Mucosa of stomach (tissue), 1 donor: ENCODE measurements around the gene NLRP8.
"Not testable (repeated sequence)": the region's sequence is repeated elsewhere in the genome, so short reads cannot be mapped to it uniquely, and the experiment has no call there.

Experiments
- H3K27me3 ChIP-seq: one replicate; pipeline ENCODE4 v1.7.0; 2013; ENCODE audit warnings: mild to moderate bottlenecking, low read length; ENCODE audit not compliant: control insufficient read depth, insufficient read depth
- H3K36me3 ChIP-seq: one replicate; pipeline ENCODE4 v1.7.0; 2013; ENCODE audit warnings: low read length; ENCODE audit not compliant: control insufficient read depth, insufficient read depth
- H3K4me1 ChIP-seq: one replicate; pipeline ENCODE4 v1.7.0; 2013; ENCODE audit warnings: mild to moderate bottlenecking, low read length; ENCODE audit not compliant: control insufficient read depth, insufficient read depth
- H3K4me3 ChIP-seq: one replicate; pipeline ENCODE4 v1.7.0; 2013; ENCODE audit warnings: low read length
- H3K9ac ChIP-seq: one replicate; pipeline ENCODE4 v1.7.0; 2013; ENCODE audit warnings: mild to moderate bottlenecking, low read length, moderate library complexity
- H3K9me3 ChIP-seq: one replicate; pipeline ENCODE4 v1.7.0; 2013; ENCODE audit warnings: mild to moderate bottlenecking, low read length, moderate library complexity; ENCODE audit not compliant: control insufficient read depth
- donor health status: Pancreatic carcinoma.

The NLRP8 gene

GRCh38 chr19:55985254-55985653, 37.6 kb downstream of the NLRP8 start:
- no peaks in the 10 kb centered on the region for H3K4me1 ChIP-seq

DNA sequence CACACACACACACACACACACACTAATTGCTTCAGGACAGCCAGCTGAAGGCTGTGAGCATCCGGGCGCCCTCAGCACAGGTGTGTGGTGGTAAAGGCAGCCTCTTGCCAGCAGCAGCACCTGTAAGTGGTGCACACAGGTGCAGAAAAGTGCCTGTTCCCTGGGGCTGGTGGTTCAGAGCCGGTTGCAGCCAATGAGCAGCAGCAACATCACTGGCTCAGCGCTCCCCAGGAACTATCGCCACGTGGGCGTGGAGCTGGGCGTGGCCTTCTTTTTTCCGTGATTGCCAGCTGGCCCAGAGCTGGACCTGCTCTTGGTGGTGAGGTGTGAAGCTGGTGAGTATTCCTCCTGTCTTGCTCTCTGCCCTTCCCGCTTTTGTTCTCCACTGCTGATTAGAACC, 38.9 kb downstream of the NLRP8 start, which contains the start of gene NLRP5:
Gene NLRP5, plus strand, starts transcription at position 289 of the 400 bp plus-strand sequence.
- Histone ChIP-seq H3K4me3 (no peak within 1 kb of the TSS), H3K4me1 (no peaks in the 10 kb centered on the region), H3K27me3 (no peaks in the 10 kb centered on the region), H3K36me3 (no peaks in the 10 kb centered on the region), H3K9ac (no peak within 1 kb of the TSS), H3K9me3 (no peaks in the 10 kb centered on the region)

More at GRCh38 chr19:55985254-55985653, 37.6 kb downstream of the NLRP8 start:
- H3K9ac ChIP-seq = no peak overlapping the region
- no peak overlapping the region for H3K4me3 ChIP-seq
- H3K36me3 ChIP-seq = no peaks in the 10 kb centered on the region
- no peaks in the 10 kb centered on the region for H3K27me3 ChIP-seq
- no peaks in the 10 kb centered on the region for H3K9me3 ChIP-seq

DNA sequence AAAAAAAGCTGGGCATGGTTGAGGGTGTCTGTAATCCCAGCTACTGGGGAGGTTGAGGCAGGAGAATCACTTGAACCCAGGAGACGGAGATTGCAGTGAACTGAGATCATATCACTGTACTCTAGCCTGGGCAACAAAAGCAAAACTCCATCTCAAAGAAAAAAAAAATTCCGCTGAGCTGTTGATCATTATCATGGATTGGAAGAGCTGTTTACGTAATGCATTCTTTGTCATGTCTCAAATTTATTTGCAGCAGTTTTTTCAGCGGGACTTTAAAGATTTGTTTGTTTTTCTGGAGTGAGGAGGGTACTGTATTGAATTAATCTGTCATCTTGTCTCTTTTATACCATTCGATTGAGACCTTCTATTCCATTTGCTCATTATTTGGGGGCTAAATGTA, 43.2 kb downstream of the NLRP8 start:
- Histone ChIP-seq H3K9me3 (no peaks in the 10 kb centered on the region), H3K36me3 (no peaks in the 10 kb centered on the region)

DNA sequence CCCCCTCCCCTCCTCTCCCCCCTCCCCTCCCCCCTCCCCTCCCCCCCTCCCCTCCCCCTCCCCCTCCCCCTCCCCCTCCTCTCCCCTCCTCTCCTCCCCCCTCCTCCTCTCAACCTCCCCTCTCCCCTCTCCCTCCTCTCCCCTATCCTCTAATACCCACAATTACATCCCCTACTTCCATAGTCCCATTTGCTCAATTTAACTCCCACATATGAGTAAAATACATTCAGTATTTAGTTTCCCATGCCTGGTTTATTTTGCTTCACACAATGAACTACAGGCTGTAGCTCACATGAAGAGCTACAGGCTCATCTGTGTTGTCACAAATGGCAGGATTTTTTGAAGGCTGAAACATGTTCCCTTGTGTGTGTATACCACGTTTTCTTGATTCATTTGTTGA, 45.9 kb downstream of the NLRP8 start:
- no peak overlapping the region for H3K9ac ChIP-seq
- H3K9me3 ChIP-seq = no peaks in the 10 kb centered on the region
- no peaks in the 10 kb centered on the region for H3K36me3 ChIP-seq
- H3K27me3 ChIP-seq = no peaks in the 10 kb centered on the region
- H3K4me3 ChIP-seq = no peak overlapping the region
- H3K4me1 ChIP-seq = no peaks in the 10 kb centered on the region

More for the DNA sequence above, 43.2 kb downstream of the NLRP8 start:
- H3K4me1 ChIP-seq = no peaks in the 10 kb centered on the region
- H3K4me3 ChIP-seq = no peak overlapping the region
- H3K27me3 ChIP-seq = no peaks in the 10 kb centered on the region
- no peak overlapping the region for H3K9ac ChIP-seq

DNA sequence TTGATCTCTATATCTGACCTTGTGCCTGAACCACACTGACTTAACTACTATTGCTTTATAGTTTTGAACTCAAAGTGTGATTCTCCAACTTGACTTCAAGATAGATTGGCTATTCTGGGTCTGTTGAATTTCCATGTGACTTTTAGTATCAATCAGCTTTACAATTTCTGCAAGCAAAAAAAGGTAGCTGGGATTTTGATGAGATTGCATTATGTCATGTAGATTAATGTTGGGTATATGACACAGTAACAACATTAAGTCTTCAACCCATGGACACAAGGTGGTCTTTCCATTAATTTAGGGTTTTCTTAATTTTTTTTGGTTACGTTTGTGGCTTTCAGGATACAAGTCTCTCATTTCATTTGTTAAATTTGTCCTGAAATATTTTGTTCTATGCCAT, 67.1 kb downstream of the NLRP8 start:
- Histone ChIP-seq H3K36me3 (no peaks in the 10 kb centered on the region), H3K27me3 (no peaks in the 10 kb centered on the region), H3K4me1 (no peaks in the 10 kb centered on the region), H3K4me3 (no peak overlapping the region), H3K9ac (no peak overlapping the region), H3K9me3 (no peaks in the 10 kb centered on the region)

GRCh38 chr19:56015756-56016155, 68.1 kb downstream of the NLRP8 start:
- Histone ChIP-seq H3K4me1 (no peaks in the 10 kb centered on the region), H3K9ac (no peak overlapping the region), H3K27me3 (no peaks in the 10 kb centered on the region), H3K36me3 (no peaks in the 10 kb centered on the region), H3K9me3 (no peaks in the 10 kb centered on the region), H3K4me3 (no peak overlapping the region)

- not testable (repeated sequence) for H3K9me3 ChIP-seq, H3K9ac ChIP-seq, H3K4me3 ChIP-seq, H3K27me3 ChIP-seq, H3K36me3 ChIP-seq, H3K4me1 ChIP-seq
These were observed 71.7 kb downstream of the NLRP8 start for GRCh38 chr19:56019325-56019724.

- not testable (repeated sequence) for H3K36me3 ChIP-seq, H3K4me1 ChIP-seq, H3K4me3 ChIP-seq, H3K9me3 ChIP-seq, H3K27me3 ChIP-seq, H3K9ac ChIP-seq
These were observed 72.8 kb downstream of the NLRP8 start for GRCh38 chr19:56020355-56020975.

GRCh38 chr19:56026769-56027168, 79.1 kb downstream of the NLRP8 start:
- Histone ChIP-seq H3K4me3 (no peak overlapping the region), H3K27me3 (no peaks in the 10 kb centered on the region), H3K36me3 (no peaks in the 10 kb centered on the region), H3K9me3 (no peaks in the 10 kb centered on the region), H3K9ac (no peak overlapping the region), H3K4me1 (no peaks in the 10 kb centered on the region)
